ENCODE data around the gene POLE3. TPM values are rescaled to one million over a fixed set of nuclear protein-coding genes. Genes with fewer than 3 reads are reported as not detected.

POLE3 gene
- total RNA-seq, 1 donor from 2014 or later = 46.6 TPM

DNA sequence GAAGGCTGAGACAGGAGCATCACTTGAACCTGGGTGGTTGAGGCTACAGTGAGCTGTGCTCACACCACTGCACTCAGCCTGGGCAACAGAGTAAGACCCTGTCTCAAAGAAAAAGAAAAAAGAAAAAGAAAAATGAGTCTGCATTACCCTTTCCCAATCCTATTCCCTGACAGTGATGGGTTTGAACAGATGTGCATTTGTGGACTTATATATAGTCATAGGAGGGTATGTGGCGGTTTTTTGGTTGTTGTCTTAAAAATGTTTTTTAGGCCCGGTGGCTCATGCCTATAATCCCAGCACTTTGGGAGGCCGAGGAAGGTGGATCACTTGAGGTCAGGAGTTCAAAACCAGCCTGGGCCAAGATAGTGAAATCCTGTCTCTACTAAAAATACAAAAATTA is 47.1 kb downstream of the POLE3 start:
- FAIRE-seq (no peak), DNase-seq (ENCODE audit: low read depth) (no peak)
- Histone ChIP-seq H3K4me3 (ENCODE audit: low read depth, low read length) (no peak overlapping the region), H3K27me3 (ENCODE audit: control insufficient read depth, insufficient read depth, low read length) (no peaks in the 10 kb centered on the region), H3K36me3 (ENCODE audit: control insufficient read depth, insufficient read depth, low read length) (no peaks in the 10 kb centered on the region)
- TF ChIP-seq, protein P1, sequence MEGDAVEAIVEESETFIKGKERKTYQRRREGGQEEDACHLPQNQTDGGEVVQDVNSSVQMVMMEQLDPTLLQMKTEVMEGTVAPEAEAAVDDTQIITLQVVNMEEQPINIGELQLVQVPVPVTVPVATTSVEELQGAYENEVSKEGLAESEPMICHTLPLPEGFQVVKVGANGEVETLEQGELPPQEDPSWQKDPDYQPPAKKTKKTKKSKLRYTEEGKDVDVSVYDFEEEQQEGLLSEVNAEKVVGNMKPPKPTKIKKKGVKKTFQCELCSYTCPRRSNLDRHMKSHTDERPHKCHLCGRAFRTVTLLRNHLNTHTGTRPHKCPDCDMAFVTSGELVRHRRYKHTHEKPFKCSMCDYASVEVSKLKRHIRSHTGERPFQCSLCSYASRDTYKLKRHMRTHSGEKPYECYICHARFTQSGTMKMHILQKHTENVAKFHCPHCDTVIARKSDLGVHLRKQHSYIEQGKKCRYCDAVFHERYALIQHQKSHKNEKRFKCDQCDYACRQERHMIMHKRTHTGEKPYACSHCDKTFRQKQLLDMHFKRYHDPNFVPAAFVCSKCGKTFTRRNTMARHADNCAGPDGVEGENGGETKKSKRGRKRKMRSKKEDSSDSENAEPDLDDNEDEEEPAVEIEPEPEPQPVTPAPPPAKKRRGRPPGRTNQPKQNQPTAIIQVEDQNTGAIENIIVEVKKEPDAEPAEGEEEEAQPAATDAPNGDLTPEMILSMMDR (IDR thresholded peaks at IDR 0.05; ENCODE audit: insufficient read depth, low read length, severe bottlenecking) = no peak

DNA sequence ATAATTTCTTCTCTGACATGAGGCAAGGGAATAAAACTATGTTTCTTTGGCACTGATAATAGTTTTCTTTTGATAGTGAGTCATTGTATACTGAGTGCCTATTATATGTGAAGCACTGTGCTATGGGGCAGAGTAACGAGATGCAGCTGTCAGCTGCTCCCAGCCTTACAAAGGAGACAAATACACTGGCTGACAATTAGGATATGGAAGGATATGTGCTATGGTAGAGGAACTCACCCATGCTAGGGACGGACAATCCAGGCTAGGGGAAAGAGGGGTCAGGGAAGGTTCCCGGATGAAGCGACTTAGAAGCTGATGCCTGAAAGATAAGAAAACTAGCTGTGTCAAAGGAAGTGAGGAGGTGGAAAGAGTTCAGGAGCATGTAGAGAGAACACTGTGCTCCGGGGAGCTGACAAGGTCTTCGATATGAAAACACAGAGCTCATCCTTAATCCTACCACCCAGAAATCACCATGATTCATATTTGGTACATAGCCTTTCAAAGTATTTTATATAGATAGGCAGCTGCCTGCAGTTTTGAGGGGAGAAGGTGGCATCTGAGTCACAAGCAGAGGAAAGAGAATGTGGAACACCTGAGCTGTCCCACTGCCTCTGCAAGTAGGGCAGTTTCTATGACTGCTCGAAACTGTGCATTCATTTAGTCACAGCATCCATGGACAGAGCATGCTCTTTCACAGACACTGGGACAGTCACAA is 49.0 kb downstream of the POLE3 start:
- DNase-seq (ENCODE audit: low read depth) = no peak
- TF ChIP-seq, protein P1 (IDR thresholded peaks at IDR 0.05; ENCODE audit: insufficient read depth, low read length, severe bottlenecking) = no peak
- FAIRE-seq = no peak
- no peak overlapping the region for H3K4me3 ChIP-seq (ENCODE audit: low read depth, low read length)
- H3K27me3 ChIP-seq (ENCODE audit: control insufficient read depth, insufficient read depth, low read length) = no peaks in the 10 kb centered on the region
- H3K36me3 ChIP-seq (ENCODE audit: control insufficient read depth, insufficient read depth, low read length) = no peaks in the 10 kb centered on the region

DNA sequence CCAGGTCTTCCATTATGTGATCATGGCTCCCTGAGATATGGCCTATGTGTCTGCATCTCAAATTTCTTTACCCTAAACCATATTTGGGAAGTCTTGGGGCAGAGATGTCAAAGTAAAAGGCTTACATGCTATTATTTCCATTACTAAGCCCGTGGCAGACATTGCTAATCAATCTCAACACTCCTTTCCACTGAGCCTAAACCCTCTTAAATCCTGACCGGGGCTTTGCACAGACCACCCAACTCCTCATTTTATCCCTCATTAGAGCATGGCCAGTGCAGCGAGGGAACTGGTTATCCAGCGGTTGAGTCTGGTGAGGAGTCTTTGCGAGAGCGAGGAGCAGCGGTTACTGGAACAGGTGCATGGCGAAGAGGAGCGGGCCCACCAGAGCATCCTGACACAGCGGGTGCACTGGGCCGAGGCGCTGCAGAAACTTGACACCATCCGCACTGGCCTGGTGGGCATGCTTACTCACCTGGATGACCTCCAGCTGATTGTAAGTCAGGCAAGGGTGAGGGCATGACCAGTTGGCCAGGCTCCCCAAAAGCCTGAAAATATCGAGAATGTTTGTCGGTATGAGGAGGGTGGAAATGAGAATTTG is 50.1 kb downstream of the POLE3 start:
- TF ChIP-seq, protein P1 (IDR thresholded peaks at IDR 0.05; ENCODE audit: insufficient read depth, low read length, severe bottlenecking) = no peak
- no peak overlapping the region for H3K4me3 ChIP-seq (ENCODE audit: low read depth, low read length)
- no peaks in the 10 kb centered on the region for H3K36me3 ChIP-seq (ENCODE audit: control insufficient read depth, insufficient read depth, low read length)
- no peaks in the 10 kb centered on the region for H3K27me3 ChIP-seq (ENCODE audit: control insufficient read depth, insufficient read depth, low read length)
- DNase-seq (ENCODE audit: low read depth) (no peak), FAIRE-seq (no peak)

DNA sequence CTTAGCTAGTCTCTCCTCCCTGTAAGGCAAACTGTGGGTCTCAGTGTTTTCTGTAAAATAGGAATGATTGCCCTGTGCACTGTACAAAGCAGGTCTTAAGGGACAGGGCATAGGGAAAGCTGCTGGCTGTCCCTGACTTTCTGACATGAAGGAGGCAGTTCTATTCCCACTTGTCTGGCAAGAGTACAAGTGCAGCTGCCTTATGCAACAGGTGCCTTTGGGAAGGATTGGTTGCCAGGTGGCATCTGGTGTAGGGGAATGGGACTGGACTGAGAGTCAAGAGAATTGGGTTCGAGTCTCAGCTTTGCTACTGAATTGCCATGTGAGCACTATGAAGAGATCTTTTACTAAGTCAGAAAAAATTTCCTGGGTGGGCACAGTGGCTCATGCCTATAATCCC is 51.1 kb downstream of the POLE3 start:
- H3K27me3 ChIP-seq (ENCODE audit: control insufficient read depth, insufficient read depth, low read length) = no peaks in the 10 kb centered on the region
- H3K36me3 ChIP-seq (ENCODE audit: control insufficient read depth, insufficient read depth, low read length) = no peaks in the 10 kb centered on the region
- DNase-seq (ENCODE audit: low read depth) (no peak), FAIRE-seq (no peak)
- TF ChIP-seq, protein P1 (IDR thresholded peaks at IDR 0.05; ENCODE audit: insufficient read depth, low read length, severe bottlenecking) = no peak
- H3K4me3 ChIP-seq (ENCODE audit: low read depth, low read length) = no peak overlapping the region

Other genes with a start within 250 kb of the POLE3 start
- gene FKBP15, start 189.4 kb downstream of the POLE3 start, total RNA-seq = 11.1 and 12.9 TPM in 2 replicates
- 29.7 and 50.1 TPM in 2 replicates for gene SLC31A1, start 189.1 kb downstream of the POLE3 start, total RNA-seq
- gene CDC26, start 135.1 kb downstream of the POLE3 start, total RNA-seq = 24.7 and 30.6 TPM in 2 replicates
- 34.7 and 45.3 TPM in 2 replicates for gene PRPF4, start 135.0 kb downstream of the POLE3 start, total RNA-seq
- gene RNF183, start 107.3 kb downstream of the POLE3 start, total RNA-seq = 0.26 and 0.38 TPM in 2 replicates
- gene WDR31, start 70.4 kb downstream of the POLE3 start, total RNA-seq = 1.6 and 4.6 TPM in 2 replicates
- gene BSPRY, start 61.1 kb downstream of the POLE3 start, total RNA-seq = 1.8 and 20.4 TPM in 2 replicates
- 14.5 and 18.2 TPM in 2 replicates for gene HDHD3, start 33.7 kb downstream of the POLE3 start, total RNA-seq
- gene ALAD, start 9.4 kb downstream of the POLE3 start, total RNA-seq = 3.2 and 3.7 TPM in 2 replicates
- 0.13 and 0.53 TPM in 2 replicates for gene C9orf43, start 72 bp upstream of the POLE3 start, total RNA-seq
- gene RGS3, start 53.1 kb upstream of the POLE3 start, total RNA-seq = 22.1 and 36.2 TPM in 2 replicates

All from bronchial epithelial cell (primary cell).